ENCODE measurements around the gene SPATS2L.

DNA sequence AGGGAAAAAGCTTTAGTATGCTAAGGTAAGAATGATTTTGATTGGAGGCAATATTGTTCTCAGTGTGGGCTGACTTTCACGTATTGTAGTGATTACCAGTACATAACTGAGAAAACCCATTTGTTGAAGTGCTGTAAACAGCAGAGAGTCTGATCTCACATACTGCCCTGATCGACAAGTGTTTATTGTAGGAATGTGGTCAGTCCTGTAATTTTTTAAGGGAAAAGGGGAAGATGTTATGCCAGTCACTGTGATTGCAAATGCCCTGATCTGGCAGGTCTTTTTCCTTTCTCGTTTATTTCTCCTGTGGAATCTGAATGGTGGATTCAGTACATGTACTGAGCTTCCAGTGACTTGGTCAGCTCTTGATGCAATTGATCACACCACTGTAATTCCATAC lies 11.5 kb downstream of the SPATS2L start:
- TF ChIP-seq, protein P1, sequence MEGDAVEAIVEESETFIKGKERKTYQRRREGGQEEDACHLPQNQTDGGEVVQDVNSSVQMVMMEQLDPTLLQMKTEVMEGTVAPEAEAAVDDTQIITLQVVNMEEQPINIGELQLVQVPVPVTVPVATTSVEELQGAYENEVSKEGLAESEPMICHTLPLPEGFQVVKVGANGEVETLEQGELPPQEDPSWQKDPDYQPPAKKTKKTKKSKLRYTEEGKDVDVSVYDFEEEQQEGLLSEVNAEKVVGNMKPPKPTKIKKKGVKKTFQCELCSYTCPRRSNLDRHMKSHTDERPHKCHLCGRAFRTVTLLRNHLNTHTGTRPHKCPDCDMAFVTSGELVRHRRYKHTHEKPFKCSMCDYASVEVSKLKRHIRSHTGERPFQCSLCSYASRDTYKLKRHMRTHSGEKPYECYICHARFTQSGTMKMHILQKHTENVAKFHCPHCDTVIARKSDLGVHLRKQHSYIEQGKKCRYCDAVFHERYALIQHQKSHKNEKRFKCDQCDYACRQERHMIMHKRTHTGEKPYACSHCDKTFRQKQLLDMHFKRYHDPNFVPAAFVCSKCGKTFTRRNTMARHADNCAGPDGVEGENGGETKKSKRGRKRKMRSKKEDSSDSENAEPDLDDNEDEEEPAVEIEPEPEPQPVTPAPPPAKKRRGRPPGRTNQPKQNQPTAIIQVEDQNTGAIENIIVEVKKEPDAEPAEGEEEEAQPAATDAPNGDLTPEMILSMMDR (IDR thresholded peaks at IDR 0.05; ENCODE audit: low read depth, low read length, poor library complexity, severe bottlenecking), result no peak
- no peak for TF ChIP-seq EZH2phosphoT487 (IDR thresholded peaks at IDR 0.05; ENCODE audit: borderline replicate concordance, low read length)
